DND-41 (cell line): ENCODE results near the gene DFFB.

Experiments used
- ATAC-seq: fragments of 200-7000 bp; cut with Tn5 transposase; 3 replicates; pipeline ENCODE4 v1.9.1; 2021; ENCODE audit warnings: low read depth; ENCODE audit not compliant: insufficient read depth
- DNase-seq: peaks from one replicate; pipeline ENCODE4 v3.0.0-alpha.2; 2020
- H2AFZ ChIP-seq: 2 replicates; pipeline ENCODE4 v1.6.0; 2012; ENCODE audit warnings: low read depth, low read length
- H3K27ac ChIP-seq: 2 replicates; pipeline ENCODE4 v1.5.1; 2012; ENCODE audit warnings: low read length, inconsistent platforms
- H3K27me3 ChIP-seq: fragments of 200-600 bp; sonication (generic); 2 replicates; pipeline ENCODE4 v1.6.0; 2012; ENCODE audit warnings: low read length, mild to moderate bottlenecking, inconsistent platforms; ENCODE audit not compliant: insufficient read depth, poor library complexity
- H3K36me3 ChIP-seq: 2 replicates; pipeline ENCODE4 v1.5.1; 2012; ENCODE audit warnings: low read length, inconsistent platforms; ENCODE audit not compliant: insufficient read depth
- H3K4me1 ChIP-seq: 2 replicates; pipeline ENCODE4 v1.5.1; 2012; ENCODE audit warnings: mild to moderate bottlenecking, low read length; ENCODE audit not compliant: insufficient read depth
- H3K4me2 ChIP-seq: 2 replicates; pipeline ENCODE4 v1.6.0; 2012; ENCODE audit warnings: mild to moderate bottlenecking, moderate library complexity, low read length, inconsistent platforms; ENCODE audit not compliant: insufficient read depth
- H3K4me3 ChIP-seq, 2 experiments: fragments of 200-600 bp in 1 of 2; shearing (Covaris generic) in 1 of 2; 2 replicates each; pipeline ENCODE4 v1.5.1; 2012 to 2016; ENCODE audit warnings: inconsistent platforms in 2 of 2, low read length in 2 of 2, mild to moderate bottlenecking in 2 of 2, low read depth in 1 of 2, moderate library complexity in 1 of 2
- H3K79me2 ChIP-seq: 2 replicates; pipeline ENCODE4 v1.6.0; 2012; ENCODE audit warnings: low read length, inconsistent platforms; ENCODE audit not compliant: insufficient read depth
- H3K9ac ChIP-seq: 2 replicates; pipeline ENCODE4 v1.6.0; 2012; ENCODE audit warnings: low read depth, mild to moderate bottlenecking, inconsistent platforms, low read length, moderate library complexity
- H3K9me3 ChIP-seq: 2 replicates; pipeline ENCODE4 v1.5.1; 2012; ENCODE audit warnings: low read length, moderate library complexity, mild to moderate bottlenecking, inconsistent platforms; ENCODE audit not compliant: insufficient read depth, severe bottlenecking
- H4K20me1 ChIP-seq: 2 replicates; pipeline ENCODE4 v1.6.0; 2012; ENCODE audit warnings: low read length; ENCODE audit not compliant: insufficient read depth
- CTCF ChIP-seq: IDR thresholded peaks from 2 replicates; pipeline ENCODE4 v1.5.1; 2012; ENCODE audit warnings: borderline replicate concordance, low read length, moderate library complexity, mild to moderate bottlenecking; ENCODE audit not compliant: poor library complexity, severe bottlenecking; ENCODE audit errors: extremely low read depth
- EZH2 ChIP-seq: IDR thresholded peaks from 3 replicates; pipeline ENCODE4 v1.6.1; 2012; ENCODE audit warnings: borderline replicate concordance, low read depth, mild to moderate bottlenecking, moderate library complexity, low read length, inconsistent platforms; ENCODE audit not compliant: severe bottlenecking

The DFFB gene

GRCh38 chr1:3928586-3928985 is 71.3 kb downstream of the DFFB start:
- no peak overlapping the region for H2AFZ ChIP-seq
- no peak overlapping the region for H3K4me2 ChIP-seq
- no peak for DNase-seq
- no peaks in the 10 kb centered on the region for H3K79me2 ChIP-seq
- H3K36me3 ChIP-seq: no peaks in the 10 kb centered on the region
- H3K9ac ChIP-seq: no peak overlapping the region
- no peaks in the 10 kb centered on the region for H3K9me3 ChIP-seq
- H3K27me3 ChIP-seq: no peaks in the 10 kb centered on the region
- no peaks in the 10 kb centered on the region for H3K4me1 ChIP-seq
- no peak overlapping the region for H3K27ac ChIP-seq
- ATAC-seq: peak; percentile 29; the same call in 1 of the 3 replicates
- H3K4me3 ChIP-seq: no peak overlapping the region
- TF ChIP-seq EZH2: no peak
- TF ChIP-seq CTCF: no peak
- peaks cover 2% of the 10 kb centered on the region for H4K20me1 ChIP-seq

DNA sequence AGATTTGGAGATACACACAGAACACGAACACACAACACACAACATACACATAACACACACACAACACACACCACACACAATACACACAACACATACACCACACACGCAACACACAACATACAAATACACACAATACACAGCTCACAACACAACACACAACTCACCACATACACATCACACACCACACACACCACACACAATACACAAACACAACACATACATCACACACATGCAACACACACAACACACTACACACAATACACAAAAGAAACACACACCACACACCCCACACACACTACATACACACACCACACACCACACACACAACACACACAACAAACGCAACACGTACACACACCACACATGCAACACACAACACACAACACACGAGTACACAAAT is 71.8 kb downstream of the DFFB start:
- no peak for TF ChIP-seq EZH2
- no peaks in the 10 kb centered on the region for H3K79me2 ChIP-seq
- no peaks in the 10 kb centered on the region for H3K36me3 ChIP-seq
- ATAC-seq: no peak
- H4K20me1 ChIP-seq: peaks cover 2% of the 10 kb centered on the region
- H2AFZ ChIP-seq: no peak overlapping the region
- H3K27ac ChIP-seq: no peak overlapping the region
- H3K4me3 ChIP-seq: no peak overlapping the region
- no peak overlapping the region for H3K9ac ChIP-seq
- no peak for DNase-seq
- no peaks in the 10 kb centered on the region for H3K4me1 ChIP-seq
- H3K4me2 ChIP-seq: no peak overlapping the region
- H3K9me3 ChIP-seq: no peaks in the 10 kb centered on the region
- H3K27me3 ChIP-seq: no peaks in the 10 kb centered on the region

DNA sequence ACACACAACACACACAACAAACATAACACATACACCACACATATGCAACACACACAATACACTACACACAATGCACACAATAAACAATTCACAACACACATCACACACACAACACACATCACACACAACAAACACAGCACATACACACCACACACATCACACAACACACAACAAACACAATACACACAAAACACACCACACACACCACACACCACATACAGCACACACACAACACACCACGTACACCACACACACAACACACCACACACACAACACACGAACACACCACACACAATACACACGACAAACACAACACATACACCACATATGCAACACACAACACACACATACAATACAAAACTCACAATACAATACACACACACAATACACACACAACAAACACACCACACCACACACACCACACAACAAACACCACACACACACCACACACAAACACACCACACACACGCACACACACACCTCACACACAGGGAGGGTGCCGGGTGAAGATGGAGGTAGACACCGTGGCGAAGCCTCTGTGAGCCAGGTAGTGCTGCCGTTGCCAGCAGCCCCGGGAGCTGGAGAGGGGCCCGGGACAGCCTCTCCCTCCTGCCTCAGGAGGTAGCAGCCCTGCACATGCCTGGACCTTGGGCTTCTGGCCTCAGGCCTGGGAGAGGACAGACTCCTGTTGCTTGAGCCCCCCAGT is 73.2 kb downstream of the DFFB start:
- no peaks in the 10 kb centered on the region for H3K79me2 ChIP-seq
- ATAC-seq (no peak; the same call in 2 of the 3 replicates), DNase-seq (no peak)
- TF ChIP-seq CTCF: no peak
- TF ChIP-seq EZH2: no peak
- H3K9me3 ChIP-seq: no peaks in the 10 kb centered on the region
- H3K27ac ChIP-seq: no peak overlapping the region
- H4K20me1 ChIP-seq: peaks cover 2% of the 10 kb centered on the region
- no peak overlapping the region for H2AFZ ChIP-seq
- no peak overlapping the region for H3K9ac ChIP-seq
- no peaks in the 10 kb centered on the region for H3K36me3 ChIP-seq
- H3K27me3 ChIP-seq: no peaks in the 10 kb centered on the region
- H3K4me2 ChIP-seq: no peak overlapping the region
- no peaks in the 10 kb centered on the region for H3K4me1 ChIP-seq
- no peak overlapping the region for H3K4me3 ChIP-seq

- Histone ChIP-seq H4K20me1 (no peaks in the 10 kb centered on the region; the same call in 1 of the 2 replicates), H3K79me2 (no peaks in the 10 kb centered on the region), H3K4me3 (no peak overlapping the region), H2AFZ (no peak overlapping the region), H3K9me3 (no peaks in the 10 kb centered on the region), H3K4me1 (no peaks in the 10 kb centered on the region), H3K9ac (no peak overlapping the region), H3K27me3 (no peaks in the 10 kb centered on the region), H3K27ac (no peak overlapping the region), H3K36me3 (no peaks in the 10 kb centered on the region), H3K4me2 (no peak overlapping the region)
- DNase-seq (no peak), ATAC-seq (no peak)
- TF ChIP-seq CTCF (no peak), EZH2 (no peak)
These were observed 74.0 kb downstream of the DFFB start for GRCh38 chr1:3931007-3931912.
